Suprapubic skin (tissue), 3 donors: Measurements from ENCODE around the gene ANO2.

Experiments
- CTCF ChIP-seq, 2 donors: fragments of 200-600 bp in 1 of 2; fragments of 450-650 bp in 1 of 2; sonication (generic) in 1 of 2; IDR thresholded peaks; one replicate each; pipeline ENCODE4 v1.5.1; 2016 to 2019; ENCODE audit warnings: antibody characterized with exemption in 2 of 2, mild to moderate bottlenecking in 1 of 2, moderate library complexity in 1 of 2
- EP300 ChIP-seq: sonication (generic); formaldehyde crosslinking; IDR thresholded peaks from one replicate; pipeline ENCODE4 v1.6.1; 2017; ENCODE audit warnings: antibody characterized with exemption
- POLR2A ChIP-seq, 2 donors: fragments of 450-650 bp; IDR thresholded peaks; one replicate each; pipeline ENCODE4 v1.6.1; 2017; ENCODE audit warnings: antibody characterized with exemption in 2 of 2, mild to moderate bottlenecking in 2 of 2, moderate library complexity in 2 of 2

GRCh38 chr12:5756338-5756842, 188.7 kb downstream of the ANO2 start:
- TF ChIP-seq CTCF (IDR thresholded peaks at IDR 0.05) (no peak), POLR2A (IDR thresholded peaks at IDR 0.05) (no peak), EP300 (no peak)
